ENCODE results near the gene SALL2. TPM values are rescaled to one million over a fixed set of nuclear protein-coding genes. Genes with fewer than 3 reads are reported as not detected.
"Not testable (repeated sequence)": the region's sequence is repeated elsewhere in the genome, so short reads cannot be mapped to it uniquely, and the experiment has no call there.

SALL2 gene
- total and polyA plus RNA-seq, 7 experiments from 2014 or later, result 2.3 to 8.3 (median 4.2) TPM

GRCh38 chr14:21556378-21557083 is 30.4 kb upstream of the SALL2 start:
- H3K36me3 ChIP-seq (ENCODE audit: control insufficient read depth in 2 of 3, insufficient read depth in 3 of 3, low read length in 3 of 3), result no peaks in the 10 kb centered on the region
- ATAC-seq, result no peak
- CTCF ChIA-PET, result interaction anchor here (0.6 to 8.1 kb wide), 8 partner anchors 14 to 317 kb away, joined by 3 to 96 read pairs (median 4); partner anchors contain the start of gene SALL2
- POLR2A ChIA-PET, result interaction anchor here (1.2 kb wide), 1 partner anchor 58 kb away, joined by 3 read pairs; no protein-coding TSS in a partner anchor
- Mint-ChIP-seq H3K4me1 (peaks cover 2 to 12% (median 7%) of the 10 kb centered on the region in 7 donors), H3K4me3 (no peak overlapping the region), H3K27ac (peak overlapping the region in 2 of 9 donors; percentile 21 to 64), H3K9me3 (no peaks in the 10 kb centered on the region), H3K36me3 (no peaks in the 10 kb centered on the region), H3K27me3 (peaks cover 0 to 2% (median 0%) of the 10 kb centered on the region in 5 donors)
- no peak overlapping the region for H3K4me3 ChIP-seq (ENCODE audit: low read length)
- no peak for DNase-seq
- intact Hi-C loops (cut with micrococcal nuclease), result loop anchor here (1.0 to 10.0 kb wide), 13 partner anchors 30 to 464 kb away; partner anchors contain the start of genes CHD8 (in 2 of the 2), TOX4 (in 2 of the 2), HNRNPC (in 1 of the 2) and METTL3 (in 1 of the 2)
- H3K4me1 ChIP-seq (ENCODE audit: control insufficient read depth in 2 of 2, insufficient read depth in 2 of 2, low read length in 2 of 2), result peaks cover 0 to 4% of the 10 kb centered on the region in 2 donors
- H3K27me3 ChIP-seq (ENCODE audit: control insufficient read depth in 2 of 2, insufficient read depth in 2 of 2, low read length in 2 of 2), result no peaks in the 10 kb centered on the region
- H3K9me3 ChIP-seq (ENCODE audit: control insufficient read depth in 2 of 3, low read length in 3 of 3), result no peaks in the 10 kb centered on the region
- no peak overlapping the region for H3K27ac ChIP-seq (ENCODE audit: low read depth, low read length)

- Mint-ChIP-seq H3K9me3 (no peaks in the 10 kb centered on the region), H3K27ac (no peak overlapping the region), H3K36me3 (no peaks in the 10 kb centered on the region), H3K4me3 (no peak overlapping the region), H3K27me3 (peaks cover 0 to 6% (median 0%) of the 10 kb centered on the region in 5 donors), H3K4me1 (peaks cover 2 to 12% (median 7%) of the 10 kb centered on the region in 7 donors)
- POLR2A ChIA-PET, result no interaction called here
- DNase-seq, result no peak
- no peak overlapping the region for H3K27ac ChIP-seq (ENCODE audit: low read depth, low read length)
- no peaks in the 10 kb centered on the region for H3K36me3 ChIP-seq (ENCODE audit: control insufficient read depth in 2 of 3, insufficient read depth in 3 of 3, low read length in 3 of 3)
- ATAC-seq, result no peak
- intact Hi-C loops (cut with micrococcal nuclease), result loop anchor here in 1 of 2 donors (10.0 kb wide), 1 partner anchor 288 kb away; the partner anchor contains the start of gene HNRNPC
- H3K9me3 ChIP-seq (ENCODE audit: control insufficient read depth in 2 of 3, low read length in 3 of 3), result no peaks in the 10 kb centered on the region
- CTCF ChIA-PET, result no interaction called here
- H3K4me1 ChIP-seq (ENCODE audit: control insufficient read depth in 2 of 2, insufficient read depth in 2 of 2, low read length in 2 of 2), result peaks cover 0 to 4% of the 10 kb centered on the region in 2 donors
- H3K4me3 ChIP-seq (ENCODE audit: low read length), result no peak overlapping the region
- no peaks in the 10 kb centered on the region for H3K27me3 ChIP-seq (ENCODE audit: control insufficient read depth in 2 of 2, insufficient read depth in 2 of 2, low read length in 2 of 2)
Measured at GRCh38 chr14:21553266-21553665, 27.1 kb upstream of the SALL2 start.

DNA sequence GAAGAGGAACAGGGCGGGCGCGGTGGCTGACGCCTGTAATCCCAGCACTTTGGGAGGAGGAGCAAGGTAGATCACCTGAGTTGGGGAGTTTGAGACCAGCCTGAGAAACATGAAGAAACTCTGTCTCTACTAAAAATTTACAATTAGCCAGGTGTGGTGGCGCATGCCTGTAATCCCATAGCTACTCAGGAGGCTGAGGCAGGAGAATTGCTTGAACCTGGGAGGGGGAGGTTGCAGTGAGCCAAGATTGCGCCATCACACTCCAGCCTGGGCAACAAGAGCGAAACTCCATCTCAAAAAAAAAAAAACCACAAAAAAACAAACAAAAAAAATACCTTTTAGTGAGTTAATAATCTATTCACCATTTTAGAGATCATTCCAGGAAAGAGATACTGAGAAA is 18.4 kb upstream of the SALL2 start:
- H3K27ac ChIP-seq (ENCODE audit: low read depth, low read length); POLR2A ChIA-PET; H3K4me1 Mint-ChIP-seq; H3K27me3 ChIP-seq (ENCODE audit: control insufficient read depth in 2 of 2, insufficient read depth in 2 of 2, low read length in 2 of 2); H3K9me3 ChIP-seq (ENCODE audit: control insufficient read depth in 2 of 3, low read length in 3 of 3); H3K4me1 ChIP-seq (ENCODE audit: control insufficient read depth in 2 of 2, insufficient read depth in 2 of 2, low read length in 2 of 2); H3K9me3 Mint-ChIP-seq; H3K36me3 ChIP-seq (ENCODE audit: control insufficient read depth in 2 of 3, insufficient read depth in 3 of 3, low read length in 3 of 3); DNase-seq; intact Hi-C loops (cut with micrococcal nuclease); H3K36me3 Mint-ChIP-seq; H3K4me3 Mint-ChIP-seq; H3K27ac Mint-ChIP-seq; H3K4me3 ChIP-seq (ENCODE audit: low read length); ATAC-seq: not testable (repeated sequence)
- peaks cover 2 to 10% (median 8%) of the 10 kb centered on the region in 5 donors for H3K27me3 Mint-ChIP-seq
- CTCF ChIA-PET, result interaction anchor here (0.6 to 1.2 kb wide), 2 partner anchors 46 to 1196 kb away, joined by 3 read pairs; no protein-coding TSS in a partner anchor

DNA sequence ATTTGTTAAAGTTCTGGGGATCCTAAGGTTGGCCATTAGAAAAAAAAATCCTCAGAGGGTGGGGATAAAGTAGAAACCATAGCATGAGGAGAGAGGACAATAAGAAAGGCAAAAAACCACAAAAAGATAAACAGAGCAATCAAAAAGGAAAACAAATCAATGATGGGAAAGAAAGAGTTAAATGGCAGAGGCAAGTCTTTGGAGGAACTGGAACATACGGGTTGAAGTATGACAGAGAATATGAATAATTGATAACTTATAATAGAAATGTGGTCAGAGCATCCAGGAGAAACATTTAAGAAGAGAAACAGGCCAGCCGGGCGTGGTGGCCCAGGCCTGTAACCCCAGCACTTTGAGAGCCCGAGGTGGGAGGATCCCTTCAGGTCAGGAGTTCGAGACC is 17.8 kb upstream of the SALL2 start:
- Mint-ChIP-seq H3K27me3 (peaks cover 8 to 17% (median 14%) of the 10 kb centered on the region in 5 donors), H3K4me1 (no peaks in the 10 kb centered on the region), H3K4me3 (no peak overlapping the region), H3K27ac (no peak overlapping the region), H3K36me3 (no peaks in the 10 kb centered on the region), H3K9me3 (no peaks in the 10 kb centered on the region)
- ChIA-PET CTCF (interaction anchor here (0.6 to 1.2 kb wide), 2 partner anchors 46 to 1197 kb away, joined by 3 read pairs; no protein-coding TSS in a partner anchor), POLR2A (no interaction called here)
- no peak overlapping the region for H3K27ac ChIP-seq (ENCODE audit: low read depth, low read length)
- no peaks in the 10 kb centered on the region for H3K4me1 ChIP-seq (ENCODE audit: control insufficient read depth in 2 of 2, insufficient read depth in 2 of 2, low read length in 2 of 2)
- H3K27me3 ChIP-seq (ENCODE audit: control insufficient read depth in 2 of 2, insufficient read depth in 2 of 2, low read length in 2 of 2), result no peaks in the 10 kb centered on the region
- no peak for ATAC-seq
- no peaks in the 10 kb centered on the region for H3K9me3 ChIP-seq (ENCODE audit: control insufficient read depth in 2 of 3, low read length in 3 of 3)
- intact Hi-C loops (cut with micrococcal nuclease), result no loop called here
- DNase-seq, result no peak
- no peaks in the 10 kb centered on the region for H3K36me3 ChIP-seq (ENCODE audit: control insufficient read depth in 2 of 3, insufficient read depth in 3 of 3, low read length in 3 of 3)
- H3K4me3 ChIP-seq (ENCODE audit: low read length), result no peak overlapping the region

DNA sequence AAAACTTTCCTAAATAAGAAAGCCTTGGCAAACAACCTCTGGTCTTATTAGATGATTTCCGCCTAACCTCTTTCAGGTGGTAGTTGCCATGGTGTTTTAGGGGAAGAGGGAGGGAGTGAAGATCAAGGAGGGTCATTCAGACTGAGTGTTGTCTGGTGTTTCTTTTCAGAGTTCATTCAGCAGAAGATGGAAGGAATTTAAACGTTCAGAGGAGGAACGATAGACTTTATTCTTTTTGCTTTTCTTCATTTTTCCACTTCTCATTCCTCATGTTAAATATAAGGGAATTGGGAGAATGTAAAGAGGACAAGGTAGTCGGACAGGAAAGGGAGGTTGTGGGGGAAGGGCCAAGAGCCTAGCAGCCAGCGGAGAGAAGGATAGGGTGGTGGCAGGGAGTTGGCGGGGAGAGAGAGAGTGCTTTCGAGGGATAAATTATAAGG is 17.4 kb upstream of the SALL2 start:
- no peak overlapping the region for H3K4me3 ChIP-seq (ENCODE audit: low read length)
- DNase-seq, result no peak
- no peaks in the 10 kb centered on the region for H3K9me3 ChIP-seq (ENCODE audit: control insufficient read depth in 2 of 3, low read length in 3 of 3)
- Mint-ChIP-seq H3K4me3 (no peak overlapping the region), H3K9me3 (no peaks in the 10 kb centered on the region), H3K27me3 (peaks cover 12 to 21% (median 18%) of the 10 kb centered on the region in 5 donors), H3K27ac (no peak overlapping the region), H3K36me3 (no peaks in the 10 kb centered on the region), H3K4me1 (no peaks in the 10 kb centered on the region)
- H3K27ac ChIP-seq (ENCODE audit: low read depth, low read length), result no peak overlapping the region
- ChIA-PET CTCF (no interaction called here), POLR2A (no interaction called here)
- intact Hi-C loops (cut with micrococcal nuclease), result no loop called here
- no peaks in the 10 kb centered on the region for H3K36me3 ChIP-seq (ENCODE audit: control insufficient read depth in 2 of 3, insufficient read depth in 3 of 3, low read length in 3 of 3)
- no peak for ATAC-seq
- no peaks in the 10 kb centered on the region for H3K4me1 ChIP-seq (ENCODE audit: control insufficient read depth in 2 of 2, insufficient read depth in 2 of 2, low read length in 2 of 2)
- H3K27me3 ChIP-seq (ENCODE audit: control insufficient read depth in 2 of 2, insufficient read depth in 2 of 2, low read length in 2 of 2), result no peaks in the 10 kb centered on the region

DNA sequence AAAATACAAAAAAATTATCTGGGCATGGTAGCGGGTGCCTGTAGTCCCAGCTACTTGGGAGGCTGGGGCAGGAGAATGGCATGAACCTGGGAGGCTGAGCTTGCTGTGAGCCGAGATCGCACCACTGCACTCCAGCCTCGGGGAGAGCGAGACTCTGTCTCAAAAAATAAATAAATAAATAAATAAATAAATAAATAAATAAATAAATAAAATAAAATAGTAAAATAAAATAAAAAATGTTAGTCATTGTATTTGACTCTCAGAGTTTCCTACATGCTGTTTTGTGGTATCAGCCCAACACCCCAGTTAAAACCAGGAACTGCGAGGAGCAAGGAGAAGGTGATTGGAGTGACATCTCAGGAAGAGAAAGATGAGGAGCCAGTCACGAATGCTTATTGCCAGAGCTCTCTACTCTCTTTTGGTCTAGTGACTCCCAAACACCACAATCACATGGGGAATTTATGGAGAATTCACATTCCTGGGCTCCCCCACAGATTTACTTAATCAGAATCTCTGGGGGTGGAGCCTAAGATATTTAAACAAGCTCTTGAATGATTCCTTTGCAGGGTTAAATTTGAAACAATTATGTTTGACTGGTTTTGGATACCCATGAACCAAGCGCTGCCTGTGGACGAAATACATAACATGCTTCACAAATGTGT is 15.4 kb upstream of the SALL2 start:
- CTCF ChIA-PET, result no interaction called here
- intact Hi-C loops (cut with micrococcal nuclease), result no loop called here
- DNase-seq, result no peak
- ATAC-seq, result no peak
- Histone ChIP-seq H3K9me3 (ENCODE audit: control insufficient read depth in 2 of 3, low read length in 3 of 3) (no peaks in the 10 kb centered on the region), H3K4me1 (ENCODE audit: control insufficient read depth in 2 of 2, insufficient read depth in 2 of 2, low read length in 2 of 2) (no peaks in the 10 kb centered on the region), H3K27me3 (ENCODE audit: control insufficient read depth in 2 of 2, insufficient read depth in 2 of 2, low read length in 2 of 2) (peaks cover 0 to 3% of the 10 kb centered on the region in 2 donors), H3K36me3 (ENCODE audit: control insufficient read depth in 2 of 3, insufficient read depth in 3 of 3, low read length in 3 of 3) (no peaks in the 10 kb centered on the region), H3K4me3 (ENCODE audit: low read length) (no peak overlapping the region), H3K27ac (ENCODE audit: low read depth, low read length) (no peak overlapping the region)
- Mint-ChIP-seq H3K4me3 (no peak overlapping the region), H3K9me3 (no peaks in the 10 kb centered on the region), H3K27ac (no peak overlapping the region), H3K36me3 (peaks cover 0 to 4% (median 0%) of the 10 kb centered on the region in 5 donors), H3K27me3 (peaks cover 29 to 39% (median 35%) of the 10 kb centered on the region in 5 donors), H3K4me1 (peaks cover 4 to 8% (median 7%) of the 10 kb centered on the region in 7 donors)
- POLR2A ChIA-PET, result interaction anchor here (0.6 kb wide), 1 partner anchor 30 kb away, joined by 3 read pairs; the partner anchor contains the start of gene METTL3
